HL-60 (cell line): ENCODE data around the gene IGFL2.
"Not testable (repeated sequence)": the region's sequence is repeated elsewhere in the genome, so short reads cannot be mapped to it uniquely, and the experiment has no call there.

ENCODE experiments used
- DNase-seq, 2 experiments: peaks; one replicate each; pipeline ENCODE4 v3.0.0-alpha.2; 2010 to 2020; ENCODE audit warnings: low read depth in 1 of 2, low spot score in 1 of 2
- H3K27ac ChIP-seq: fragments of 250-450 bp; sonication (Bioruptor Pico); replicated peaks from 2 replicates; pipeline ENCODE4 v1.5.1; 2020; ENCODE audit warnings: mild to moderate bottlenecking, moderate library complexity
- H3K27me3 ChIP-seq: fragments of 250-450 bp; sonication (Bioruptor Pico); 2 replicates; pipeline ENCODE4 v1.5.1; 2021; ENCODE audit warnings: mild to moderate bottlenecking, moderate library complexity; ENCODE audit not compliant: insufficient read depth, poor library complexity, severe bottlenecking
- H3K4me3 ChIP-seq: replicated peaks from 2 replicates; pipeline ENCODE4 v1.5.1; 2011; ENCODE audit warnings: mild to moderate bottlenecking, control low read depth, low read length; ENCODE audit not compliant: insufficient read depth
- GABPA ChIP-seq: IDR thresholded peaks from 2 replicates; pipeline ENCODE4 v1.6.1; 2012; ENCODE audit warnings: low read depth
- POLR2AphosphoS5 ChIP-seq: IDR thresholded peaks from 2 replicates; pipeline ENCODE4 v1.6.1; 2012; ENCODE audit warnings: low read depth
- SPI1 ChIP-seq: IDR thresholded peaks from 2 replicates; pipeline ENCODE4 v1.6.1; 2012; ENCODE audit warnings: low read depth, mild to moderate bottlenecking, borderline replicate concordance
- TF ChIP-seq, protein P1 (sequence below): IDR thresholded peaks from 2 replicates; pipeline ENCODE4 v1.6.1; 2012; ENCODE audit warnings: low read depth; ENCODE audit not compliant: insufficient replicate concordance
- TF ChIP-seq, protein P2 (sequence below): IDR thresholded peaks from one replicate; pipeline ENCODE4 v1.5.1; 2011; ENCODE audit warnings: low read length, control low read depth, inconsistent platforms; ENCODE audit not compliant: insufficient read depth

IGFL2 gene

DNA sequence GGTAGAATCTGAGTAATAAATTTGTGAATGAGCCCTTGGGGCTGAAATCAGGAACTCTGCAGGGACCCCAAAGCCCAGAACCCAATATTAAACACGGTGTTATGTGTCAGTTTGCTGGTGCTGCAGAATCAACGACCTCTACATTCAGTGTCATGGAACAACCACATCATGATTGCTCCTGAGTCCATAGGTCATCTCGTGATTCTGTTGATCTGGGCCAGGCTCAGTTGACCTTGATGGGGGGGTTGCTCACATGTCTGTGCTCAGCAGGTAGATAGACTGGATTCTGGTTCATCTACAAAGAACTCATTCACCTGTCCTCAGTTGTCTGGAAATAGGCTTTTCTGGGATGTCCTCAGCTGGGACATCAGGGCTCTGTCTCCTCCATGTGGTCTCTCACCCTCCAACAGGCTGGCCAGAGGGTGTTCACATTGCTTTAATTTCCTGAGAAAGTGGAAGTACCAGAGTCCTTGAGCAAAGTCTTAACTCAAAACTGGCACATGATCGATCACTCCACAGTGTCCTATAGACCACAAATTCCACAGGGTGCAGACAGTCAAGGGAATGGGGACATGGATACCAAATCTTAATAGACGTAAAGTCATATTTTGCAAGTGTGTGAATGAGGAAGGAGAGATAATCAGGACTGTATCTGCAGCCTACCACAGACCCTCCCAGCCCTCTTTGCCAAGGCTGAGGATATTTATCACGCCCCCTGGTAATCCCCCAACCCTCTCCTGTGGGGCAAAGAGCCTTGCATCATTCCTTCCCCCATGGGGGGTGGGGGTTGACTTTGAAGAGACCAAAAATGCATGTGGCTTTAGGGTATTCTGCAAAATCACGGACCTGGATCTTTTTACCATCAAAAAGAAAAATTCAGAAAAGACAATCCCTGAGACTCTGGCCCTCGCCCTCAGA is 42.2 kb downstream of the IGFL2 start:
- no peak overlapping the region for H3K27ac ChIP-seq
- H3K27me3 ChIP-seq, result no peaks in the 10 kb centered on the region

DNA sequence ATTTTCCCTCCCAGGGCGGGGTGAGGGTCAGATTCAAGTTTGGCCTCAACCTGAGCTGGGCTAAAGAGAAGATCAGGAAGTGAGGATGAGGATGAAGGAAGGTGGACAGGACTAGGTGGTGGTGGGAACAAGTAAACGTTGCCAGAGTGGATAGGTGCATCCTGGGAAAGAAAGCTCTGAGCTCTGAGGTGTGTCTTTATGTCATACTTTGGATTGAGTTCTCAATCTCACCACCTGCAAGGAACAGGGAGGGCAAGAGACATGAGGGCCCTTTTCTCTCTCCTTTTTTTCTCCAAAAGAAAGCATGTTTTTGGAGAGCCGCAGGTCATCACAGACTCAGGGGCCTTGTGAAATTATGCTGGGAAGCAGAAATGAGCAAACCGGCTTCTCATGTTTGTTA is 43.3 kb downstream of the IGFL2 start:
- no peak for DNase-seq
- TF ChIP-seq, protein P1, sequence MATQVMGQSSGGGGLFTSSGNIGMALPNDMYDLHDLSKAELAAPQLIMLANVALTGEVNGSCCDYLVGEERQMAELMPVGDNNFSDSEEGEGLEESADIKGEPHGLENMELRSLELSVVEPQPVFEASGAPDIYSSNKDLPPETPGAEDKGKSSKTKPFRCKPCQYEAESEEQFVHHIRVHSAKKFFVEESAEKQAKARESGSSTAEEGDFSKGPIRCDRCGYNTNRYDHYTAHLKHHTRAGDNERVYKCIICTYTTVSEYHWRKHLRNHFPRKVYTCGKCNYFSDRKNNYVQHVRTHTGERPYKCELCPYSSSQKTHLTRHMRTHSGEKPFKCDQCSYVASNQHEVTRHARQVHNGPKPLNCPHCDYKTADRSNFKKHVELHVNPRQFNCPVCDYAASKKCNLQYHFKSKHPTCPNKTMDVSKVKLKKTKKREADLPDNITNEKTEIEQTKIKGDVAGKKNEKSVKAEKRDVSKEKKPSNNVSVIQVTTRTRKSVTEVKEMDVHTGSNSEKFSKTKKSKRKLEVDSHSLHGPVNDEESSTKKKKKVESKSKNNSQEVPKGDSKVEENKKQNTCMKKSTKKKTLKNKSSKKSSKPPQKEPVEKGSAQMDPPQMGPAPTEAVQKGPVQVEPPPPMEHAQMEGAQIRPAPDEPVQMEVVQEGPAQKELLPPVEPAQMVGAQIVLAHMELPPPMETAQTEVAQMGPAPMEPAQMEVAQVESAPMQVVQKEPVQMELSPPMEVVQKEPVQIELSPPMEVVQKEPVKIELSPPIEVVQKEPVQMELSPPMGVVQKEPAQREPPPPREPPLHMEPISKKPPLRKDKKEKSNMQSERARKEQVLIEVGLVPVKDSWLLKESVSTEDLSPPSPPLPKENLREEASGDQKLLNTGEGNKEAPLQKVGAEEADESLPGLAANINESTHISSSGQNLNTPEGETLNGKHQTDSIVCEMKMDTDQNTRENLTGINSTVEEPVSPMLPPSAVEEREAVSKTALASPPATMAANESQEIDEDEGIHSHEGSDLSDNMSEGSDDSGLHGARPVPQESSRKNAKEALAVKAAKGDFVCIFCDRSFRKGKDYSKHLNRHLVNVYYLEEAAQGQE, result no peak
- TF ChIP-seq POLR2AphosphoS5 (no peak), SPI1 (no peak)
- no peak overlapping the region for H3K4me3 ChIP-seq
- H3K27ac ChIP-seq, result no peak overlapping the region
- H3K27me3 ChIP-seq, result no peaks in the 10 kb centered on the region

More for the DNA sequence above, 42.2 kb downstream of the IGFL2 start:
- DNase-seq, result no peak
- H3K4me3 ChIP-seq, result no peak overlapping the region
- TF ChIP-seq POLR2AphosphoS5, result no peak
- TF ChIP-seq, protein P1, result no peak
- TF ChIP-seq GABPA, result no peak
- TF ChIP-seq SPI1, result no peak
- TF ChIP-seq, protein P2, sequence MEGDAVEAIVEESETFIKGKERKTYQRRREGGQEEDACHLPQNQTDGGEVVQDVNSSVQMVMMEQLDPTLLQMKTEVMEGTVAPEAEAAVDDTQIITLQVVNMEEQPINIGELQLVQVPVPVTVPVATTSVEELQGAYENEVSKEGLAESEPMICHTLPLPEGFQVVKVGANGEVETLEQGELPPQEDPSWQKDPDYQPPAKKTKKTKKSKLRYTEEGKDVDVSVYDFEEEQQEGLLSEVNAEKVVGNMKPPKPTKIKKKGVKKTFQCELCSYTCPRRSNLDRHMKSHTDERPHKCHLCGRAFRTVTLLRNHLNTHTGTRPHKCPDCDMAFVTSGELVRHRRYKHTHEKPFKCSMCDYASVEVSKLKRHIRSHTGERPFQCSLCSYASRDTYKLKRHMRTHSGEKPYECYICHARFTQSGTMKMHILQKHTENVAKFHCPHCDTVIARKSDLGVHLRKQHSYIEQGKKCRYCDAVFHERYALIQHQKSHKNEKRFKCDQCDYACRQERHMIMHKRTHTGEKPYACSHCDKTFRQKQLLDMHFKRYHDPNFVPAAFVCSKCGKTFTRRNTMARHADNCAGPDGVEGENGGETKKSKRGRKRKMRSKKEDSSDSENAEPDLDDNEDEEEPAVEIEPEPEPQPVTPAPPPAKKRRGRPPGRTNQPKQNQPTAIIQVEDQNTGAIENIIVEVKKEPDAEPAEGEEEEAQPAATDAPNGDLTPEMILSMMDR, result no peak

DNA sequence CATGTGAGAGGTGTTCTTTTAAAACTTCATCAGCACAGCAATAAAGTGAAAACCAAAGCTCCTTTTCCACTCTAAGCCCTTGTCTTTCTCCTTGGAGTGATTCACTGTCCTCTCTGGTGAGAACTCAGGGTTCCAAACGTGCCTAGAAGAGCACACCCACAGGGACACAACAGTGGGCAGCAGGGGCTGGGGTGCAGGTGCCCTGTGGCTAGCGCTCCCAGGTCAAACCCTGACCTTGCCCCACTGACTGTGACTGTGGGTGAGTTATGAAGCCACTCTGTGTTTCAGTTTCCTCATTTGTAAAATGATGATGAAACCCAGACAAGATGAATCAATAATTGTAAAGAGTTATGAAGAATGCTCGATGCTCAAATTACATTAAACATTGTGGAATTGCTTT is 43.9 kb downstream of the IGFL2 start:
- TF ChIP-seq SPI1, result no peak
- TF ChIP-seq, protein P2, result no peak
- no peak for TF ChIP-seq POLR2AphosphoS5
- TF ChIP-seq, protein P1, result no peak
- no peak for TF ChIP-seq GABPA
- DNase-seq, result peak; percentile 45 to 50
- H3K27me3 ChIP-seq, result no peaks in the 10 kb centered on the region

DNA sequence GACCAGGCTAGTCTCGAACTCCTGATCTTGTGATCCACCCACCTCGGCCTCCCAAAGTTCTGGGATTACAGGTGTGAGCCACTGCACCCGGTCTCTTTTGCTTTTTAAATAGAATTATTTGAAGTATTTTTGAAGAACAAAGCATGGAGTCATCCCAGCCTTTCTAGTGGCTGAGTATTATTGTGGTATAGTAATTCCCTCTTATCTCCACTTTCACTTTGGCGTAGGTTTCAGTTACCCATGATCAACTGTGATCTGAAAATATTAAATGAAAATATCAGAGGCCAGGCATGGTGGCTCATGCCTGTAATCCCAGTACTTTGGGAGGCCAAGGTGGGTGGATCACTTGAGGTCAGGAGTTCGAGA is 44.6 kb downstream of the IGFL2 start:
- not testable (repeated sequence) for DNase-seq, H3K27me3 ChIP-seq, H3K4me3 ChIP-seq
- peak overlapping the region; percentile 74 for H3K27ac ChIP-seq

More for the DNA sequence above, 43.9 kb downstream of the IGFL2 start:
- no peak overlapping the region for H3K4me3 ChIP-seq
- peak overlapping the region; percentile 74 for H3K27ac ChIP-seq
